Stimulated activated naive CD8-positive, alpha-beta T cell treated with anti-CD3 and anti-CD28 coated beads, Interleukin-15, Interleukin-2, amounts not matched to agents 100 ng/mL and 50 ng/mL, for 24 hours (primary cell): Measurements from ENCODE around the gene KCTD2.
A peak's percentile ranks its signal among the peaks of the same experiment; 100 is the strongest.
"Not testable (repeated sequence)": the region's sequence is repeated elsewhere in the genome, so short reads cannot be mapped to it uniquely, and the experiment has no call there.

Source experiments
- H3K27ac Mint-ChIP-seq: one replicate; pipeline ENCODE4 v1.8.0; 2021; ENCODE audit warnings: mild to moderate bottlenecking, mixed read lengths
- H3K27me3 Mint-ChIP-seq: one replicate; pipeline ENCODE4 v1.8.0; 2021; ENCODE audit warnings: mixed read lengths
- H3K36me3 Mint-ChIP-seq: one replicate; pipeline ENCODE4 v1.8.0; 2021; ENCODE audit warnings: low read depth, mixed read lengths
- H3K4me1 Mint-ChIP-seq: one replicate; pipeline ENCODE4 v1.8.0; 2021; ENCODE audit warnings: low read depth, mixed read lengths
- H3K4me3 Mint-ChIP-seq: one replicate; pipeline ENCODE4 v1.8.0; 2021; ENCODE audit warnings: mild to moderate bottlenecking, mixed read lengths
- H3K9me3 Mint-ChIP-seq: one replicate; pipeline ENCODE4 v1.8.0; 2021; ENCODE audit warnings: mixed read lengths

KCTD2 gene, protein sequence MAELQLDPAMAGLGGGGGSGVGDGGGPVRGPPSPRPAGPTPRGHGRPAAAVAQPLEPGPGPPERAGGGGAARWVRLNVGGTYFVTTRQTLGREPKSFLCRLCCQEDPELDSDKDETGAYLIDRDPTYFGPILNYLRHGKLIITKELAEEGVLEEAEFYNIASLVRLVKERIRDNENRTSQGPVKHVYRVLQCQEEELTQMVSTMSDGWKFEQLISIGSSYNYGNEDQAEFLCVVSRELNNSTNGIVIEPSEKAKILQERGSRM

DNA sequence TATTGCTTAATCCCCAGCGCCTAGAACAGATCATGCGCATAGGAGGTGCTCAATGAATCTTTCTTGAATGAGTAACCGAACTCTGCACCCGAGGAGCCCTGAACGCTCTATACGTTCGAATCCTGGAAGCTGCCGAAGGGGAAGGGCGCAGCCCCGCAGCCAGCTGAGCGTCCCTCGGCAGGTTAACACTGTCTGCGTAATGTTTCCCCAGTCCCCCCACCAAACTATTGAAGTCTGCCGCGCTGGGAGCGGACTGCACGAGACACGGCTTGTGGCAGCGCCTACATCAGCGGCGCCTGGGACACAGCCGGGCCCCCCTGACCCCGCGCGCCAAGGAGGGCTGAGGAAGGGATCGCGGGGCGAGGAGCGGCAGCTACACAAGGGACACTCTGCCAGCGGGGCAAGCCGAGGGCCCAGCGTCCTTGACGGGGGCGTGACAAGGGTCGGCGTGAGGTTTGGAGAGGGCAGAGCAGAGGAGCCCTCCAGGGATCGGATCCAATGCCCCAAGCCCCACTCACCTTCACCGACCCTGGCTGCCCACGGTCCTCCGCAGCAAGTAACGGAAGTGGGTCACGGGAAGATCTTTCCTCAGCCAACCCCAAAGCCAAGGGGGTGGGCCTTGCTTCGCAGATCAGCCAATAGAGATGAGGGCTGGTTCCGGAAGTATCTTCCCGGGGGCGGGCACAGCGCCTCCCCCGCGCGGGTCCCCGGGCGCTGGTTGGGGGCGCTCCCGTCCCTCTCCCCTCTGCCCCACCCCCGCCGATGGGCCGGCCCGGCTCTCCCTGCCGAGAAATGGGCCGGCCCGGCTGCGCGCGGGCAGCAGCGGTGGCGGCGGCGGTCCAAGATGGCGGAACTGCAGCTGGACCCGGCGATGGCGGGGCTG lies at the start of gene KCTD2, which contains the start of gene ATP5PD:
Gene KCTD2, plus strand, starts transcription at position 819 of the 883 bp plus-strand sequence. Its CDS starts 26 bp downstream, at position 845.
Gene ATP5PD, minus strand, starts transcription at position 563 of the 883 bp plus-strand sequence. CDS start 4,319 bp downstream, outside the sequence.
- H3K4me3 Mint-ChIP-seq = peak within 1 kb of the TSS; percentile 98
- H3K36me3 Mint-ChIP-seq = peaks cover 9% of the 10 kb centered on the region
- H3K27me3 Mint-ChIP-seq = no peaks in the 10 kb centered on the region
- H3K9me3 Mint-ChIP-seq = no peaks in the 10 kb centered on the region
- H3K27ac Mint-ChIP-seq = peak within 1 kb of the TSS; percentile 90
- peaks cover 41% of the 10 kb centered on the region for H3K4me1 Mint-ChIP-seq

DNA sequence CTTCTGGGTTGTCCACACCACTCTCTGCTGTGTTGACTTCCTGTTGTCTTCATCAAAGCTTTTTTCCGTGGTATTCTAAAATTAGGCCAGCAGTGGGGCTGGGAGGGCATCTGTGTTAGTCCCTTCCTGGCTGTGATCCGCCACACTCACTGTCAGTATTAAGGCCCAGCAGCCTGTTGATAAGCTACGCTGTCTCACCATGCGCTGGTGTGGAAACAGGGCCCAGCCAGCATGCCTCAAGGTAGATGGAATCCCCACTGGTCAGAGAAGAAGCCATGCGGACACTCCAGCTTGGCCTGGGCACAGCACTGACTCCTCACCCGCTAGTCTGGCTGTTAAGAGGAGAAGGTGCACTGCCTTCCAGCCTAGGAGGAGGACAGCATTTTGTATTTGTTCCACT lies 48.2 kb upstream of the KCTD2 start:
- no peak overlapping the region for H3K4me3 Mint-ChIP-seq
- H3K9me3 Mint-ChIP-seq = no peaks in the 10 kb centered on the region
- H3K36me3 Mint-ChIP-seq = no peaks in the 10 kb centered on the region
- no peaks in the 10 kb centered on the region for H3K27me3 Mint-ChIP-seq
- peaks cover 5% of the 10 kb centered on the region for H3K4me1 Mint-ChIP-seq
- H3K27ac Mint-ChIP-seq = no peak overlapping the region

GRCh38 chr17:74999523-74999922 lies 47.5 kb upstream of the KCTD2 start:
- Mint-ChIP-seq H3K27ac (no peak overlapping the region), H3K9me3 (no peaks in the 10 kb centered on the region)

GRCh38 chr17:75001915-75002843 lies 44.8 kb upstream of the KCTD2 start:
- H3K36me3 Mint-ChIP-seq = no peaks in the 10 kb centered on the region
- no peaks in the 10 kb centered on the region for H3K27me3 Mint-ChIP-seq
- no peaks in the 10 kb centered on the region for H3K9me3 Mint-ChIP-seq
- H3K4me3 Mint-ChIP-seq = no peak overlapping the region
- H3K27ac Mint-ChIP-seq = no peak overlapping the region
- peaks cover 5% of the 10 kb centered on the region for H3K4me1 Mint-ChIP-seq

More at GRCh38 chr17:74999523-74999922, 47.5 kb upstream of the KCTD2 start:
- no peak overlapping the region for H3K4me3 Mint-ChIP-seq
- no peaks in the 10 kb centered on the region for H3K36me3 Mint-ChIP-seq
- H3K27me3 Mint-ChIP-seq = no peaks in the 10 kb centered on the region
- peaks cover 5% of the 10 kb centered on the region for H3K4me1 Mint-ChIP-seq

DNA sequence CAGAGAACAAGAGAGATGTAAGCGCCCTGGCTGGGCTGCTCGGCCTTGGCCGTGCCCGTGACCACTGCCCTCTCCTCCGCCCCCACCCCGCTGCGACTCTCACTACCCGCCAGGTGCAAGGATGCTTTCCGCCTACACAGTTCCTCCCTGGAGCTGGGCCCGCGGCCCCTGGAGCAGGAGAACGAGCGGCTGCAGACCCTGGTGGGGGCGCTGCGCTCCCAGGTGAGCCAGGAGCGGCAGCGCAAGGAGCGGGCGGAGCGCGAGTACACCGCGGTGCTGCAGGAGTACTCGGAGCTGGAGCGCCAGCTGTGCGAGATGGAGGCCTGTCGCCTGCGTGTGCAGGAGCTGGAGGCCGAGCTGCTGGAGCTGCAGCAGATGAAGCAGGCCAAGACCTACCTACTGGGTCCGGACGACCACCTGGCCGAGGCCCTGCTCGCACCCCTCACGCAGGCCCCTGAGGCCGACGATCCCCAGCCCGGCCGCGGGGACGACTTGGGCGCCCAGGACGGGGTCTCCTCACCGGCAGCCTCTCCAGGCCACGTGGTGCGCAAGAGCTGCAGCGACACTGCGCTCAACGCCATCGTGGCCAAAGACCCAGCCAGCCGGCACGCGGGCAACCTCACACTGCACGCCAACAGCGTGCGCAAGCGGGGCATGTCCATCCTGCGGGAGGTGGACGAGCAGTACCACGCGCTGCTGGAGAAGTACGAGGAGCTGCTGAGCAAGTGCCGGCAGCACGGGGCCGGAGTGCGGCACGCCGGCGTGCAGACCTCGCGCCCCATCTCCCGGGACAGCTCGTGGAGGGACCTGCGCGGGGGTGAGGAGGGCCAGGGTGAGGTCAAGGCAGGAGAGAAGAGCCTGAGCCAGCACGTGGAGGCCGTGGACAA lies 43.7 kb upstream of the KCTD2 start:
- H3K4me3 Mint-ChIP-seq = no peak overlapping the region
- no peaks in the 10 kb centered on the region for H3K27me3 Mint-ChIP-seq
- H3K36me3 Mint-ChIP-seq = no peaks in the 10 kb centered on the region
- no peak overlapping the region for H3K27ac Mint-ChIP-seq
- H3K4me1 Mint-ChIP-seq = peaks cover 5% of the 10 kb centered on the region
- H3K9me3 Mint-ChIP-seq = no peaks in the 10 kb centered on the region

- H3K27ac Mint-ChIP-seq = no peak overlapping the region
These were observed 43.1 kb upstream of the KCTD2 start for GRCh38 chr17:75003957-75004355.

GRCh38 chr17:75004371-75004770 lies 42.7 kb upstream of the KCTD2 start:
- Mint-ChIP-seq H3K27me3 (no peaks in the 10 kb centered on the region), H3K36me3 (no peaks in the 10 kb centered on the region)

More at GRCh38 chr17:75003957-75004355, 43.1 kb upstream of the KCTD2 start:
- Mint-ChIP-seq H3K4me1 (peaks cover 5% of the 10 kb centered on the region), H3K36me3 (no peaks in the 10 kb centered on the region), H3K27me3 (no peaks in the 10 kb centered on the region), H3K9me3 (no peaks in the 10 kb centered on the region), H3K4me3 (no peak overlapping the region)

DNA sequence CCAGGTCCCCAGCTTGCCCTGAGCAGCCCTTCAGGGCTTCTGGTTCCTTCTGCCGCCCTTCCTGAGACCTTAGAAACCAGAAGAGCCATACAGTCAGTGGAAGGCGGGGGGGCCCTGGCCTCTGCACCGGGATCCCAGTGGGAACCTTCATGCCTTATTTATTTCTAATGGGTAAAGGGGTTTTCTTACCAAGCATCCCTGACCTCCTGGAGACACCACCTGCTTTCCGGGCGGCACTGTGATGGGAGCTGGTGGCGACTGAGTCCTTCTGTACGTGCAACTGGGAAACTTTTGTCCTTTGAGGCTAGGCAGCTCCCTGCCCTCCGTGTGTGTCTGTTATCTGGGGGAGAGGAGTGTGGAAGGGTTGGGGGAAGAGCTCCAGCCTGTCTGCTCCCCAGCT lies 41.7 kb upstream of the KCTD2 start:
- Mint-ChIP-seq H3K4me1 (peaks cover 5% of the 10 kb centered on the region), H3K9me3 (no peaks in the 10 kb centered on the region), H3K27ac (no peak overlapping the region), H3K36me3 (no peaks in the 10 kb centered on the region), H3K27me3 (no peaks in the 10 kb centered on the region), H3K4me3 (no peak overlapping the region)

More at GRCh38 chr17:75004371-75004770, 42.7 kb upstream of the KCTD2 start:
- no peak overlapping the region for H3K4me3 Mint-ChIP-seq
- H3K9me3 Mint-ChIP-seq = no peaks in the 10 kb centered on the region
- no peak overlapping the region for H3K27ac Mint-ChIP-seq
- peaks cover 5% of the 10 kb centered on the region for H3K4me1 Mint-ChIP-seq

DNA sequence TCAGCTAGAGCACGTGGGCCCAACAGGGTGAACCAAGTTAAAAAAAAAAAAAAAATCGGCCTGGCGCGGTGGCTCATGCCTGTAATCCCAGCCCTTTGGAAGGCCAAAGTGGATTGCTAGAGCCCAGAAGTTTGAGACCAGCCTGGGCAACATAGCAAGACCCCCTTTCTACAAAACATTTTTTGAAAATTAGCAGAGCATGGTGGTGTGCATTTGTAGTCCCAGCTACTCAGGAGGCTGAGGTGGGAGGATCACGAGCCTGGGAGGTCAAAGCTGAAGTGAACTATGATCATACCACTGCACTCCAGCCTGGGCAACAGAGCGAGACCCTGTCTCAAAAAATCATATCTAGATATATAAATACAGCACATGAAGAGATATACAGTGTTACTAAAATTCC lies 40.9 kb upstream of the KCTD2 start:
- H3K4me3 Mint-ChIP-seq, H3K27ac Mint-ChIP-seq, H3K9me3 Mint-ChIP-seq, H3K4me1 Mint-ChIP-seq, H3K27me3 Mint-ChIP-seq, H3K36me3 Mint-ChIP-seq: not testable (repeated sequence)

GRCh38 chr17:75006653-75007052 lies 40.4 kb upstream of the KCTD2 start:
- Mint-ChIP-seq H3K27me3 (no peaks in the 10 kb centered on the region), H3K9me3 (no peaks in the 10 kb centered on the region), H3K27ac (no peak overlapping the region), H3K36me3 (no peaks in the 10 kb centered on the region), H3K4me1 (peaks cover 14% of the 10 kb centered on the region), H3K4me3 (no peak overlapping the region)

DNA sequence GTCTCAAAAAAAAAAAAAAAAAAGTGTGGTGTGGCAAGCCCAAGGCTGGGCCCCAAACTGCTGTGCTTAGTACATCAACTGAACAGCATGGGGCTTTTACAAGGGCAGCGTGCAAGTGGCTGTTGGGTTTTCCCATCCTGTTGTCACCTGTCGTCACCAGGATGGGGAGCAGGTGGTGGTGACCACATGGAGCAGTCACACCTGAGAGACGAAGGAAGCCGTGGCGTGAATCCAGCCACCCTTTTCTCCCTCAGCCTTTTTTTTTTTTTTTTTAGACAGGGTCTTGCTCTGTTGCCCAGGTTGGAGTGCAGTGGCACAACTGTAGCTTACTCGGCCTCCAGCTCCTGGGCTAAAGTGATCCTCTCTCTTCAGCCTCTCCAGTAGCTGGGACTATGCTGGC lies 38.7 kb upstream of the KCTD2 start:
- H3K4me1 Mint-ChIP-seq = peaks cover 20% of the 10 kb centered on the region
- no peak overlapping the region for H3K4me3 Mint-ChIP-seq
- no peaks in the 10 kb centered on the region for H3K27me3 Mint-ChIP-seq
- H3K27ac Mint-ChIP-seq = no peak overlapping the region
- no peaks in the 10 kb centered on the region for H3K9me3 Mint-ChIP-seq
- H3K36me3 Mint-ChIP-seq = no peaks in the 10 kb centered on the region

- Mint-ChIP-seq H3K27ac (no peak overlapping the region), H3K36me3 (peaks cover 5% of the 10 kb centered on the region)
These were observed 37.8 kb upstream of the KCTD2 start for GRCh38 chr17:75009139-75009724.

GRCh38 chr17:75010683-75011400 lies 36.2 kb upstream of the KCTD2 start:
- Mint-ChIP-seq H3K9me3 (no peaks in the 10 kb centered on the region), H3K4me1 (peaks cover 34% of the 10 kb centered on the region), H3K4me3 (no peak overlapping the region), H3K27ac (peak overlapping the region; percentile 55), H3K27me3 (no peaks in the 10 kb centered on the region), H3K36me3 (peaks cover 14% of the 10 kb centered on the region)

More at GRCh38 chr17:75009139-75009724, 37.8 kb upstream of the KCTD2 start:
- Mint-ChIP-seq H3K4me1 (peaks cover 27% of the 10 kb centered on the region), H3K4me3 (no peak overlapping the region), H3K9me3 (no peaks in the 10 kb centered on the region), H3K27me3 (no peaks in the 10 kb centered on the region)
